ENCODE data around the gene ZNF831. TPM values are rescaled to one million over a fixed set of nuclear protein-coding genes. Genes with fewer than 3 reads are reported as not detected.
A peak's percentile ranks its signal among the peaks of the same experiment; 100 is the strongest.

ZNF831 gene
- total RNA-seq, 1 donor from 2014 or later = 3.4 TPM

DNA sequence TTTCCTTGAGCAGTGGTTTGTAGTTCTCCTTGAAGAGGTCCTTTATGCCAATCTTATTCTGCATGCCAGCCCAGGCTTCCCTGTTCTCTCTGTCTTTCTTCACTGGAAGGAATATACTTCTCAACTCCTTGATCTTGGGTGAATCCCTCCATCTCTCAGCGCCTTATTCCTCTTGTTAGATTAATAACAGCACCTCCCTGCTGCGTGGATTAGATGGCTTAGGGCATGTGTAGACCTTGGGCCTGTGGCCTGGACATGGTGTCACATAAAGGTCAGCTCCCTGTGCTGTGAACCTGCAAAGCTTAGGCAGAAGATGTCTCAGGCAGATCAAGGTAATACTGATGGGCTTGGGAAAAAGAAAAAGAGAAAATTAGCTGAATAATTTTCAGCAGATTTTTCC is 18.3 kb downstream of the ZNF831 start:
- peaks cover 22% of the 10 kb centered on the region for H3K36me3 Mint-ChIP-seq (ENCODE audit: low read depth)
- H3K27me3 Mint-ChIP-seq (ENCODE audit: insufficient read depth) = no peaks in the 10 kb centered on the region
- no peak overlapping the region for H3K27ac Mint-ChIP-seq
- peaks cover 12% of the 10 kb centered on the region for H3K9me3 Mint-ChIP-seq
- no peak overlapping the region for H3K4me3 Mint-ChIP-seq
- intact Hi-C loops (cut with micrococcal nuclease) = no loop called here
- peaks cover 58% of the 10 kb centered on the region for H3K4me1 Mint-ChIP-seq (ENCODE audit: low read depth)
- DNase-seq (ENCODE audit: low spot score) = no peak

- peak overlapping the region; percentile 4 for H3K27ac Mint-ChIP-seq
- peaks cover 22% of the 10 kb centered on the region for H3K36me3 Mint-ChIP-seq (ENCODE audit: low read depth)
These were observed 18.9 kb downstream of the ZNF831 start for GRCh38 chr20:59182401-59183044.

DNA sequence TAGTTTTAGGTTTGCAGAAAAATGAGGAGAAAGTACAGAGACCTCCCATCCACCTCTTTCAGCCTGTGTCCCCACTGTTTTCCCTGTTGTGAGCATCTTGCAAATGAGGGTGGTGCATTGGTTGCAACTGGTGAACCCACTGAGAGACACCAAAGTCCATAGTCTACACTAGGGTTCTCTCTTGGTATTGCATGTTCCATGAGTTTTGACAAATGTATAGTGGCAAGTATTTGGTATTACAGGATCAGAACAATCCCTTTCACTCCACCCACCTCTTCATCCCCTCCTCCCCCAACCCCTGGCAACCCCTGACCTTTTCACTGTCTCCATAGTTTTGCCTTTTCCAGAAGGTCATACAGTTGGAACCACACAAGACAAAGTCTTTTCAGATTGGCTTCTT is 20.1 kb downstream of the ZNF831 start:
- peaks cover 12% of the 10 kb centered on the region for H3K9me3 Mint-ChIP-seq
- DNase-seq (ENCODE audit: low spot score) = no peak
- H3K4me1 Mint-ChIP-seq (ENCODE audit: low read depth) = peaks cover 40% of the 10 kb centered on the region
- no peaks in the 10 kb centered on the region for H3K27me3 Mint-ChIP-seq (ENCODE audit: insufficient read depth)
- intact Hi-C loops (cut with micrococcal nuclease) = no loop called here
- peaks cover 21% of the 10 kb centered on the region for H3K36me3 Mint-ChIP-seq (ENCODE audit: low read depth)
- H3K4me3 Mint-ChIP-seq = no peak overlapping the region
- H3K27ac Mint-ChIP-seq = no peak overlapping the region

More at GRCh38 chr20:59182401-59183044, 18.9 kb downstream of the ZNF831 start:
- intact Hi-C loops (cut with micrococcal nuclease) = no loop called here
- H3K4me1 Mint-ChIP-seq (ENCODE audit: low read depth) = peaks cover 52% of the 10 kb centered on the region
- no peak for DNase-seq (ENCODE audit: low spot score)
- H3K27me3 Mint-ChIP-seq (ENCODE audit: insufficient read depth) = no peaks in the 10 kb centered on the region
- peaks cover 12% of the 10 kb centered on the region for H3K9me3 Mint-ChIP-seq
- H3K4me3 Mint-ChIP-seq = no peak overlapping the region

DNA sequence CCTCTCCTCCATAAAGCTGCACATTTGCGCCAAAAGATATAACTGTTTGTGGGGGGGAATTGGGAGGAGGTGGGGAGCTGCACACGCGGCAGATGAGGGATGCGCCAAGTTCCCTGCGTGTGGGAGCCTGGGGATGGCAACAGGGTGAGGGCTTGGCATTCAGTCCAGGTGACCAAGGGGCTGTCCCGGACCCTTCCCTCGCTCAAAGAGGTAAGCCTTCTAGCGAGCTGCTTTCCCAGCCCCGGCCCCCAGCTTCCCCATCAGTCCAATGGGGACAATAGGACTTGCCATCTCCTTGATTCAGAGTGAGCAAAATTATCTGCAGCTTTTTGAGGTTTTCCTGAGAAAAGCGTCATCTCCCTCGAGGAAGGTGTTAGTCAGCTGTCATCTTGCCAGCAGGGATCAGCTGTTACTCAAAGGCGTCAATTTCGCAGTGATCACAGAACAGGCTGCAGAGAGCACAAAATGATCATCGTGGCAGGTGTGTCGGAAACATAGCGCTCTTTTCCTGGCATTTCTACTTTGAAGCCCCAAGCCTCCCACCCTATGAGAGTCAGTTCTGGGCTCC is 21.3 kb downstream of the ZNF831 start:
- Mint-ChIP-seq H3K4me3 (no peak overlapping the region), H3K36me3 (ENCODE audit: low read depth) (peaks cover 21% of the 10 kb centered on the region), H3K27me3 (ENCODE audit: insufficient read depth) (no peaks in the 10 kb centered on the region), H3K27ac (no peak overlapping the region), H3K4me1 (ENCODE audit: low read depth) (peaks cover 36% of the 10 kb centered on the region), H3K9me3 (peaks cover 12% of the 10 kb centered on the region)
- intact Hi-C loops (cut with micrococcal nuclease) = no loop called here
- DNase-seq (ENCODE audit: low spot score) = no peak

DNA sequence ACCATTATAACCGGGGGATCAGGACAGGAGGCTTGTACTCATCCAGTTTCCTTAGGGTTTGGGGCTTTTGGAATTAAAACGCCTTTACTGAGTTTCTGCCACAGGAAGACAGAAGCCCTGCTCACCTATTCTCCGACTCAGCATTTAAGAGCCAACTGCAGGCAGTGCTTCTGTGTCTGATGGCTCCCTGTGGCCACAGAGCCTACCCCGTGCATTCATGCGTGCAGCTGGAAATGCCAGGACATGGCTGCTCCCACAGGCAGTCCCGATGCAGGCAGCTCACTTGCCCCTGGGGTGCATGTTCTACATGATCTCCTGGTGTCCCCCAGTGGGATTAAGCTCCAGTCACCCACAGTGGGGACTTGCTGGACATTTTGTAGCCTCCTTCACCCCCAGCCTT is 22.2 kb downstream of the ZNF831 start:
- H3K4me3 Mint-ChIP-seq = no peak overlapping the region
- peaks cover 12% of the 10 kb centered on the region for H3K9me3 Mint-ChIP-seq
- DNase-seq (ENCODE audit: low spot score) = no peak
- H3K27ac Mint-ChIP-seq = no peak overlapping the region
- H3K27me3 Mint-ChIP-seq (ENCODE audit: insufficient read depth) = no peaks in the 10 kb centered on the region
- peaks cover 36% of the 10 kb centered on the region for H3K4me1 Mint-ChIP-seq (ENCODE audit: low read depth)
- intact Hi-C loops (cut with micrococcal nuclease) = no loop called here
- H3K36me3 Mint-ChIP-seq (ENCODE audit: low read depth) = peaks cover 17% of the 10 kb centered on the region

- Mint-ChIP-seq H3K4me1 (ENCODE audit: low read depth) (no peaks in the 10 kb centered on the region), H3K4me3 (no peak overlapping the region), H3K9me3 (no peaks in the 10 kb centered on the region), H3K27ac (no peak overlapping the region), H3K27me3 (ENCODE audit: insufficient read depth) (no peaks in the 10 kb centered on the region), H3K36me3 (ENCODE audit: low read depth) (peaks cover 4% of the 10 kb centered on the region)
- DNase-seq (ENCODE audit: low spot score) = no peak
- intact Hi-C loops (cut with micrococcal nuclease) = no loop called here
These were observed 26.8 kb downstream of the ZNF831 start for GRCh38 chr20:59190466-59190865.

- H3K4me1 Mint-ChIP-seq (ENCODE audit: low read depth) = no peaks in the 10 kb centered on the region
- peaks cover 5% of the 10 kb centered on the region for H3K36me3 Mint-ChIP-seq (ENCODE audit: low read depth)
- no peak overlapping the region for H3K27ac Mint-ChIP-seq
- no peak for DNase-seq (ENCODE audit: low spot score)
- no peaks in the 10 kb centered on the region for H3K9me3 Mint-ChIP-seq
- no peak overlapping the region for H3K4me3 Mint-ChIP-seq
- intact Hi-C loops (cut with micrococcal nuclease) = no loop called here
- no peaks in the 10 kb centered on the region for H3K27me3 Mint-ChIP-seq (ENCODE audit: insufficient read depth)
These were observed 27.6 kb downstream of the ZNF831 start for GRCh38 chr20:59191036-59191755.

DNA sequence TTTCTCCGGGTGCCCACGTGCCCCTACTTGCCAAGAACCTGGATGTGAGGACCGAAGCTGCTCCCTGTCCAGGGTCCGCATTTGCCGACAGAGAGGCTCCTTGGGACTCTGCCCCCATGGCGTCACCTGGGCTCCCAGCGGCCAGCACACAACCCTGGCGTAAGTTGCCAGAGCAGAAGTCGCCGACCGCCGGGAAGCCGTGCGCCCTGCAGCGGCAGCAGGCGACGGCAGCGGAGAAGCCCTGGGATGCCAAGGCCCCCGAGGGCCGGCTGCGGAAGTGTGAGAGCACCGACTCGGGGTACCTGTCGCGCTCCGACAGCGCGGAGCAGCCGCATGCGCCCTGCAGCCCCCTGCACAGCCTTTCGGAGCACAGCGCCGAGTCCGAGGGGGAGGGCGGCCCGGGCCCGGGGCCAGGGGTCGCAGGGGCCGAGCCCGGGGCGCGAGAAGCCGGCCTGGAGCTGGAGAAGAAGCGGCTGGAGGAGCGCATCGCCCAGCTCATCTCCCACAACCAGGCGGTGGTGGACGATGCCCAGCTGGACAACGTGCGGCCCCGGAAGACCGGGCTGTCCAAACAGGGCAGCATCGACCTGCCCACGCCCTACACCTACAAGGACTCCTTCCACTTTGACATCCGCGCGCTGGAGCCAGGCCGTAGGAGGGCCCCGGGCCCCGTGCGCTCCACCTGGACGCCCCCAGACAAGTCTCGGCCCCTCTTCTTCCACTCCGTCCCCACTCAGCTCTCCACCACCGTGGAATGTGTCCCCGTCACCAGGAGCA is 28.3 kb downstream of the ZNF831 start:
- Mint-ChIP-seq H3K36me3 (ENCODE audit: low read depth) (peaks cover 10% of the 10 kb centered on the region), H3K4me1 (ENCODE audit: low read depth) (no peaks in the 10 kb centered on the region), H3K27me3 (ENCODE audit: insufficient read depth) (no peaks in the 10 kb centered on the region), H3K9me3 (no peaks in the 10 kb centered on the region), H3K4me3 (no peak overlapping the region), H3K27ac (no peak overlapping the region)
- intact Hi-C loops (cut with micrococcal nuclease) = no loop called here
- no peak for DNase-seq (ENCODE audit: low spot score)

DNA sequence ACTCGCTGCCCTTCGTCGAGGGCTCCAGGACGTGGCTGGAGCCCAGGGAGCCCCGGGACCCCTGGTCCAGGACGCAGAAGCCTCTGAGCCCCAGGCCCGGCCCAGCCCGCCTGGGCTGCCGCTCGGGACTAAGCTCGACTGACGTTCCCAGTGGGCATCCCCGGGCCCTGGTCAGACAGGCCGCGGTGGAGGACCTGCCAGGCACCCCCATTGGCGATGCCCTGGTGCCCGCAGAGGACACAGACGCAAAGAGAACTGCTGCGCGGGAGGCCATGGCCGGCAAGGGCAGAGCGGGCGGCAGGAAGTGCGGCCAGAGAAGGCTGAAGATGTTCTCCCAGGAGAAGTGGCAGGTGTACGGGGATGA is 28.9 kb downstream of the ZNF831 start:
- H3K27ac Mint-ChIP-seq = no peak overlapping the region
- DNase-seq (ENCODE audit: low spot score) = no peak

GRCh38 chr20:59193325-59193724 is 29.7 kb downstream of the ZNF831 start:
- H3K4me1 Mint-ChIP-seq (ENCODE audit: low read depth) = no peaks in the 10 kb centered on the region
- DNase-seq (ENCODE audit: low spot score) = no peak
- H3K9me3 Mint-ChIP-seq = no peaks in the 10 kb centered on the region
- no peak overlapping the region for H3K4me3 Mint-ChIP-seq
- peaks cover 7% of the 10 kb centered on the region for H3K36me3 Mint-ChIP-seq (ENCODE audit: low read depth)
- H3K27me3 Mint-ChIP-seq (ENCODE audit: insufficient read depth) = no peaks in the 10 kb centered on the region
- intact Hi-C loops (cut with micrococcal nuclease) = no loop called here
- H3K27ac Mint-ChIP-seq = no peak overlapping the region

More for the DNA sequence above, 28.9 kb downstream of the ZNF831 start:
- intact Hi-C loops (cut with micrococcal nuclease) = no loop called here
- peaks cover 9% of the 10 kb centered on the region for H3K36me3 Mint-ChIP-seq (ENCODE audit: low read depth)
- no peaks in the 10 kb centered on the region for H3K9me3 Mint-ChIP-seq
- no peaks in the 10 kb centered on the region for H3K4me1 Mint-ChIP-seq (ENCODE audit: low read depth)
- no peaks in the 10 kb centered on the region for H3K27me3 Mint-ChIP-seq (ENCODE audit: insufficient read depth)
- no peak overlapping the region for H3K4me3 Mint-ChIP-seq

DNA sequence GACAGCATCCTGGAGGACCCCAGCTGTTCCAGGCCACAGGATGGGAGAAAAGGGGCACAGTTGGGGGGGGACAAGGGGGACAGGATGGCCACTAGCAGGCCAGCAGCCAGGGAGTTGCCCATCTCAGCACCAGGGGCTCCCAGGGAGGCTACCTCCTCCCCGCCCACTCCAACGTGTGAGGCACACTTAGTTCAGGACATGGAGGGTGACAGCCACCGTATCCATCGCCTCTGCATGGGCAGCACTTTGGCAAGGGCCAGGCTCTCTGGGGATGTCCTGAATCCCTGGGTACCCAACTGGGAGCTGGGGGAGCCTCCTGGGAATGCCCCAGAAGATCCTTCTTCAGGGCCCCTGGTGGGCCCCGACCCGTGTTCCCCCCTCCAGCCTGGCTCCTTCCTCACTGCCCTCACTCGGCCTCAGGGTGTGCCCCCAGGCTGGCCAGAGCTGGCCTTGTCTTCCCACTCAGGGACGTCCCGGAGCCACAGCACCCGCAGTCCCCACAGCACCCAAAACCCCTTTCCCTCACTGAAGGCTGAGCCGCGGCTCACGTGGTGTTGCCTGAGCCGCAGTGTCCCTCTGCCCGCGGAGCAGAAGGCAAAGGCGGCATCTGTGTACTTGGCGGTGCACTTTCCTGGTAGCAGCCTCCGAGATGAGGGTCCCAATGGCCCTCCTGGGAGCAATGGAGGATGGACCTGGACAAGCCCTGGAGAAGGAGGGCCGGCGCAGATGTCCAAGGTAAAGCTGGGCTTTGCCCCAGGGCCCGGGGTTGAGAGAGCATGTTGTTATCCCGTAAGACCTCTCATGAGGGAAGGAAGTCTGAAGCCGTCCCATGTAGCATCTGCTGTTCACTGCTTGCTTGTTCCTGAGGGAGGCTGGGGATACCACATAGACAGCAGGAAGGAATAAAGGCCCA is 30.7 kb downstream of the ZNF831 start:
- no peak for DNase-seq (ENCODE audit: low spot score)
- H3K27me3 Mint-ChIP-seq (ENCODE audit: insufficient read depth) = no peaks in the 10 kb centered on the region
- no peak overlapping the region for H3K4me3 Mint-ChIP-seq
- H3K4me1 Mint-ChIP-seq (ENCODE audit: low read depth) = no peaks in the 10 kb centered on the region
- H3K36me3 Mint-ChIP-seq (ENCODE audit: low read depth) = peaks cover 10% of the 10 kb centered on the region
- H3K9me3 Mint-ChIP-seq = no peaks in the 10 kb centered on the region
- H3K27ac Mint-ChIP-seq = no peak overlapping the region
- intact Hi-C loops (cut with micrococcal nuclease) = loop anchor here (2.0 kb wide), 1 partner anchor 15 kb away; no protein-coding TSS in a partner anchor

GRCh38 chr20:59195316-59195993 is 31.8 kb downstream of the ZNF831 start:
- DNase-seq (ENCODE audit: low spot score) = no peak
- Mint-ChIP-seq H3K36me3 (ENCODE audit: low read depth) (peaks cover 16% of the 10 kb centered on the region), H3K27me3 (ENCODE audit: insufficient read depth) (no peaks in the 10 kb centered on the region), H3K27ac (no peak overlapping the region), H3K4me1 (ENCODE audit: low read depth) (no peaks in the 10 kb centered on the region), H3K9me3 (peaks cover 6% of the 10 kb centered on the region), H3K4me3 (no peak overlapping the region)
- intact Hi-C loops (cut with micrococcal nuclease) = loop anchor here (2.0 kb wide), 1 partner anchor 17 kb away; no protein-coding TSS in a partner anchor
